Ovary (tissue), 3 donors: ENCODE data around the gene PRKCE.

ENCODE experiments used
- EP300 ChIP-seq: sonication (generic); formaldehyde crosslinking; IDR thresholded peaks from one replicate; pipeline ENCODE4 v1.6.1; 2017; ENCODE audit warnings: antibody characterized with exemption
- POLR2A ChIP-seq: fragments of 450-650 bp; IDR thresholded peaks from one replicate; pipeline ENCODE4 v1.6.1; 2017; ENCODE audit warnings: antibody characterized with exemption, mild to moderate bottlenecking, moderate library complexity
- TF ChIP-seq, protein P1 (sequence below), 3 donors: fragments of 450-650 bp in 2 of 3; fragments of 200-600 bp in 1 of 3; IDR thresholded peaks; one replicate each; pipeline versions ENCODE4 v1.5.1 to v1.8.0; 2016 to 2022; ENCODE audit warnings: antibody characterized with exemption in 3 of 3, mild to moderate bottlenecking in 1 of 3
- donor health status: DM: no; HTN: no; CAD: no.

DNA sequence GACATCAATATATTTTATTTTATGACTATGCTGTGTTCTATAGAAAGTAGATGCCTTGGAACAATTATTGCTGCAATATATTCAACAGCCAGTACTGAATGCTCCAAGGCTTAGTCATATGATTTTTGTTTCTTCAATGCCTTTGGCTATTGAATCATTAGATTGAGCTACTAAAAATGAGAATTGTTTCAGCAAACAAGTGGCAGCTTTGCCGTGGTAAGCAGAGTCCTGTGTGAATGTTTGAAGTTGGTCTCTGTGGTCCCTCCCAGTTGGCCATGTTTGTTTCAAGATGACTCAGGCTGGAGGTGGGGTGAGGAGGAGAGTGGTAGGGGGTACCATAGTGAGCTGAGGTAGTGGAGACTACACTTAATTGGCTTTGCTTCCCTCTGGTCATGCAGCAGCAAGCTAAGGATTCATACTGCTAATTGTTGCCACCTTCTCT, 447.2 kb downstream of the PRKCE start:
- TF ChIP-seq POLR2A (no peak), EP300 (no peak)
- TF ChIP-seq, protein P1, sequence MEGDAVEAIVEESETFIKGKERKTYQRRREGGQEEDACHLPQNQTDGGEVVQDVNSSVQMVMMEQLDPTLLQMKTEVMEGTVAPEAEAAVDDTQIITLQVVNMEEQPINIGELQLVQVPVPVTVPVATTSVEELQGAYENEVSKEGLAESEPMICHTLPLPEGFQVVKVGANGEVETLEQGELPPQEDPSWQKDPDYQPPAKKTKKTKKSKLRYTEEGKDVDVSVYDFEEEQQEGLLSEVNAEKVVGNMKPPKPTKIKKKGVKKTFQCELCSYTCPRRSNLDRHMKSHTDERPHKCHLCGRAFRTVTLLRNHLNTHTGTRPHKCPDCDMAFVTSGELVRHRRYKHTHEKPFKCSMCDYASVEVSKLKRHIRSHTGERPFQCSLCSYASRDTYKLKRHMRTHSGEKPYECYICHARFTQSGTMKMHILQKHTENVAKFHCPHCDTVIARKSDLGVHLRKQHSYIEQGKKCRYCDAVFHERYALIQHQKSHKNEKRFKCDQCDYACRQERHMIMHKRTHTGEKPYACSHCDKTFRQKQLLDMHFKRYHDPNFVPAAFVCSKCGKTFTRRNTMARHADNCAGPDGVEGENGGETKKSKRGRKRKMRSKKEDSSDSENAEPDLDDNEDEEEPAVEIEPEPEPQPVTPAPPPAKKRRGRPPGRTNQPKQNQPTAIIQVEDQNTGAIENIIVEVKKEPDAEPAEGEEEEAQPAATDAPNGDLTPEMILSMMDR (IDR thresholded peaks at IDR 0.05) = no peak
